Tibial nerve (tissue), 4 donors: ENCODE results near the gene FTCDNL1. TPM values are rescaled to one million over a fixed set of nuclear protein-coding genes. Genes with fewer than 3 reads are reported as not detected.

Experiments used
- DNase-seq, 2 donors: peaks; one replicate each; pipeline ENCODE4 v3.0.0-alpha.2; 2019; ENCODE audit warnings: low spot score in 2 of 2
- H3K27ac ChIP-seq, 4 donors: fragments of 200-600 bp; sonication (generic) in 3 of 4; one replicate each; pipeline ENCODE4 v1.5.1; 2017 to 2019; ENCODE audit warnings: mild to moderate bottlenecking in 1 of 4
- H3K27me3 ChIP-seq, 2 donors: fragments of 200-600 bp; sonication (generic) in 1 of 2; one replicate each; pipeline versions ENCODE4 v1.5.1 to v1.6.0; 2017 to 2019
- H3K36me3 ChIP-seq, 3 donors: fragments of 200-600 bp; sonication (generic); one replicate each; pipeline ENCODE4 v1.5.1; 2018 to 2019
- H3K4me1 ChIP-seq, 4 donors: fragments of 200-600 bp; sonication (generic) in 3 of 4; one replicate each; pipeline ENCODE4 v1.5.1; 2017 to 2019
- H3K4me3 ChIP-seq, 4 donors: fragments of 200-600 bp; sonication (generic) in 3 of 4; one replicate each; pipeline ENCODE4 v1.5.1; 2017 to 2019; ENCODE audit warnings: mild to moderate bottlenecking in 1 of 4, moderate library complexity in 1 of 4
- H3K9me3 ChIP-seq, 4 donors: fragments of 200-600 bp; sonication (generic) in 3 of 4; one replicate each; pipeline ENCODE4 v1.5.1; 2017 to 2019
- CTCF ChIP-seq, 5 experiments: fragments of 200-600 bp in 3 of 5; fragments of 450-650 bp in 2 of 5; sonication (generic) in 3 of 5; IDR thresholded peaks; one replicate each; pipeline ENCODE4 v1.5.1; 2016 to 2019; ENCODE audit warnings: antibody characterized with exemption in 5 of 5, mild to moderate bottlenecking in 3 of 5, moderate library complexity in 2 of 5
- EP300 ChIP-seq, 2 donors: sonication (generic); formaldehyde crosslinking; IDR thresholded peaks; one replicate each; pipeline ENCODE4 v1.6.1; 2017; ENCODE audit warnings: antibody characterized with exemption in 2 of 2, mild to moderate bottlenecking in 1 of 2
- POLR2A ChIP-seq, 2 donors: fragments of 450-650 bp; IDR thresholded peaks; one replicate each; pipeline ENCODE4 v1.6.1; 2017; ENCODE audit warnings: antibody characterized with exemption in 2 of 2, mild to moderate bottlenecking in 2 of 2, moderate library complexity in 2 of 2
- WGBS, 2 donors: methylation state at CpG; one replicate each; pipeline ENCODE4 v1.1.5; 2018; 5-methylcytosine and 5-hydroxymethylcytosine counted together
- total RNA-seq, 4 donors: library from RNA; depleted of rRNA; stranded (reverse); fragments of >200 nt; gene quantifications; one replicate each; pipeline ENCODE4 v1.1.0, GENCODE V29; 2016

The FTCDNL1 gene
- total RNA-seq, 4 donors from 2014 or later, result 1.8 to 9.0 (median 3.4) TPM

- Histone ChIP-seq H3K36me3 (no peaks in the 10 kb centered on the region), H3K4me3 (no peak overlapping the region), H3K4me1 (no peaks in the 10 kb centered on the region), H3K27me3 (no peaks in the 10 kb centered on the region), H3K9me3 (no peaks in the 10 kb centered on the region), H3K27ac (no peak overlapping the region)
- WGBS, 2 donors, result 77 to 78% methylated on average over 2 of the region's 2 CpGs
- no peak for TF ChIP-seq EP300 (IDR thresholded peaks at IDR 0.05)
- TF ChIP-seq POLR2A (IDR thresholded peaks at IDR 0.05), result no peak
- TF ChIP-seq CTCF (IDR thresholded peaks at IDR 0.05), result no peak
- DNase-seq, result no peak
Observed at GRCh38 chr2:199770716-199771115, 80.3 kb downstream of the FTCDNL1 start.

- TF ChIP-seq CTCF (IDR thresholded peaks at IDR 0.05) (no peak), POLR2A (IDR thresholded peaks at IDR 0.05) (no peak)
- Histone ChIP-seq H3K27me3 (no peaks in the 10 kb centered on the region), H3K36me3 (no peaks in the 10 kb centered on the region), H3K4me3 (no peak overlapping the region), H3K27ac (no peak overlapping the region), H3K4me1 (no peaks in the 10 kb centered on the region), H3K9me3 (no peaks in the 10 kb centered on the region)
- 76% methylated on average over 5 of the region's 5 CpGs for WGBS, 2 donors
- DNase-seq, result no peak
Observed at GRCh38 chr2:199765646-199766045, 85.3 kb downstream of the FTCDNL1 start.

GRCh38 chr2:199764273-199764800 lies 86.7 kb downstream of the FTCDNL1 start:
- Histone ChIP-seq H3K4me1 (no peaks in the 10 kb centered on the region), H3K36me3 (no peaks in the 10 kb centered on the region), H3K27me3 (no peaks in the 10 kb centered on the region), H3K4me3 (no peak overlapping the region), H3K27ac (no peak overlapping the region), H3K9me3 (no peaks in the 10 kb centered on the region)
- no peak for DNase-seq
- WGBS, 2 donors, result 84 to 87% methylated on average over 7 of the region's 7 CpGs
- TF ChIP-seq POLR2A (IDR thresholded peaks at IDR 0.05) (no peak), CTCF (IDR thresholded peaks at IDR 0.05) (no peak), EP300 (IDR thresholded peaks at IDR 0.05) (no peak)

GRCh38 chr2:199762963-199763362 lies 88.0 kb downstream of the FTCDNL1 start:
- Histone ChIP-seq H3K27ac (no peak overlapping the region), H3K9me3 (no peaks in the 10 kb centered on the region), H3K4me3 (no peak overlapping the region), H3K36me3 (no peaks in the 10 kb centered on the region), H3K4me1 (no peaks in the 10 kb centered on the region), H3K27me3 (no peaks in the 10 kb centered on the region)
- DNase-seq, result no peak
- TF ChIP-seq EP300 (IDR thresholded peaks at IDR 0.05) (no peak), POLR2A (IDR thresholded peaks at IDR 0.05) (no peak), CTCF (IDR thresholded peaks at IDR 0.05) (no peak)
- 59 to 78% methylated on average over 4 of the region's 4 CpGs for WGBS, 2 donors

GRCh38 chr2:199760574-199760973 lies 90.4 kb downstream of the FTCDNL1 start:
- 80 to 93% methylated on average over 3 of the region's 3 CpGs for WGBS, 2 donors
- H3K9me3 ChIP-seq, result no peaks in the 10 kb centered on the region
- no peak overlapping the region for H3K27ac ChIP-seq
- no peak for TF ChIP-seq CTCF (IDR thresholded peaks at IDR 0.05)
- TF ChIP-seq EP300 (IDR thresholded peaks at IDR 0.05), result no peak
- no peak for TF ChIP-seq POLR2A (IDR thresholded peaks at IDR 0.05)
- DNase-seq, result no peak
- no peak overlapping the region for H3K4me3 ChIP-seq
- no peaks in the 10 kb centered on the region for H3K36me3 ChIP-seq
- H3K4me1 ChIP-seq, result no peaks in the 10 kb centered on the region
- H3K27me3 ChIP-seq, result no peaks in the 10 kb centered on the region
